Hematopoietic multipotent progenitor cell treated with erythropoietin and hydrocortisone succinate and interleukin-3 and kit ligand, for 8 days (in vitro differentiated cells): Measurements from ENCODE around the gene STARD13.

Experiments used
- DNase-seq: peaks from one replicate; pipeline ENCODE4 v3.0.0-alpha.2; 2015

The STARD13 gene

DNA sequence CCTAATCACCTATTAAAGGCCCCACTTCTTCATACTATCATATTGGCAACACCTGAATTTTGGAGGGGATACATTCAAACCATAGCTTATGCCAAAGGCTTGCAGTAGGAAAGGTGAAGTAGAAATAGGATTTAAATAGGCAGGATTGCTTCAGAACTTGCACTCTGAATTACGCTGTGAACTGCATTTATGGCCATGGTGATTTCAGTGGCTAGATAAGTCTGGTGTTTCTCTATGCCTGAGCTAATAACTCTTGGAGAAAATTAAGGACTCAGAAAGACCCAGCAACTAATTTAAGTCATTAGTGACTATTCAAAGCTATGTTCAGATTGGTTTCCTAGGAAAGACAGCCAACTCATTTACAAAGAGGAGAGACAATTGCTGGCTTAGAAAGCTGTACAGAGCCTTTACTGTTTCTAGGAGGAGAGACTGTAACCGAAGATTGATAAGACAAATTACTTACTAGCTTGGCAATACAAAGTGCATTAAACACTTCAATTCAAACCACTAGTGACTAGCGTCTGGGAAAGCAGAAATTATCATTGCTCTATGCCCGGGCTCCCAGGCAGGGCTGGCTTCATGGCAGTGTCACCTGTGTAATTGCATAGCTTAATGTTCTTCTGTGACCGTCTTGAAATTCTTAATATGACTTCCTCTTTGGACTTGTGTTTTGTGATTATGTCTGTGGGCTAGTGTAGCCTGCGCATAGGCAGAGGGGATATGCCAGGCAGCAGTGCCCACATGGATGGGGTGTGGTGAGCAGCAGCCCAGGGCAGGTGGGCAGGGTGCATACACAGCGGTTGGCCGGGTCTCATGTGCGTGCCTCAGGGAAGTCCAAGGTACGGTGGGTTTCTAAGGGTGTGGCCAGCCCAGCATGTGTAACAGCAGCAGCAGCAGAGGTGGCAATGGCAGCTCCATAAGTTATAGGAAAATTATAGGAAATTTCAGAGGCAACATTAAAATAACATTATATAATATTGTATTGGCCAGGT is 209.3 kb downstream of the STARD13 start:
- DNase-seq, result no peak

DNA sequence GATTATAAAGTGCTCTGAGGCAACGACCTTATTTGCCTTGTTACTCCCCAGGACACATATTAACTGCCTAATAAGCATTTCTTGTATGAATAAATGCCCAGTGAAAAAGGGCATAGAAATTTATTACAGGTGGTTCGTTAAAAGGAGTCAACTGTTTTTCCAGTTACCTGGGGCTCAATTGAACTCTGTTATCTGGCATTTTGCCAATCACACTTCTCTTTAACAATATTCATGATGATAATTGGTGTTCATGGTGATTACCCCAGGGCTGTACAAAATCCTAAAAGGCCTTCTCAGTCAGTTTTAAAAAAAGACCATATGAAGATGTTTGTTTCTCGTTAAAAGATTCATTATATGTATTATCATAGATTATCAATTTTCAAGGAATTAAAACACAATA is 212.2 kb downstream of the STARD13 start:
- no peak for DNase-seq

- no peak for DNase-seq
Measured at GRCh38 chr13:33072759-33073158, 212.8 kb downstream of the STARD13 start.

DNA sequence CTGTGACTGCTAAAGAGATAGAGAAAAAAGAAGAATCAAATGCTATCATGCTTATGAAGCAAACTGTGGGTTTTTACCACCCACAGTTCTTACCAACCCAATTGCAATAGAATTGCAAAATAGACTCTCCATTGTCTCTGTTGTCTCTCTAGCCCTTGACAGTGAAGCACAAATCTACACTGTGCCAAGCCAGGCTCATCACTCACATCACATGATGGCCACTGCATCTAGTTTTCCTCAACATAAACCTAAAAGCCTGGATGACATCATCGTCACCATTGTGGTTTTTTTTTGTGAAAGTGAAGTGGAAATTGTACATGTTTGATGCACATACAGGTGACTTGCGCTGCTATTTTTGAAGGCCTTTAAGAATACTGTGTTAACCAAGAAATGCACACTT is 213.3 kb downstream of the STARD13 start:
- DNase-seq, result no peak

- no peak for DNase-seq
Measured at GRCh38 chr13:33070713-33071112, 214.8 kb downstream of the STARD13 start.

- peak; percentile 24 for DNase-seq
Measured at GRCh38 chr13:33069365-33069764, 216.2 kb downstream of the STARD13 start.

DNA sequence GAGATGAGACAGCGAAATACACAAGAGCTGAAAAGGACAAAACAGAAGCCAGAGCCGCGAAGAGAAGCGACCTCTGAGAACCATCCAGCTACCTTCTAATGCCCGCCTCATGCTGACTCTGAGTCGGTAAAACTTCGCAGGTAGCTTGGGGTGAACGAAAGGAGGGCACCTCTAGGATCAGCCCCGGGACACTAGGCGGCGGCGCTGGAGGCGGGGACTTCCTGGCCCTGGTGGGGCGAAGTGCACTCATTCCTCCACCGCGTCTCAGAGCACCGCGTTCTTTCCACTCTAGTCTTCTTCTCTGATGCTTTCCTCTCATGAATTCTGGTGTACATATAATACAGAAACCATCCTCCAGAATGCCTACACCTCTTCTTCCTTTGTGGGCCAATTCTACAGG is 219.2 kb downstream of the STARD13 start:
- DNase-seq, result no peak

GRCh38 chr13:33060815-33061214 is 224.7 kb downstream of the STARD13 start:
- no peak for DNase-seq

- no peak for DNase-seq
Measured at GRCh38 chr13:33058776-33059327, 226.7 kb downstream of the STARD13 start.

DNA sequence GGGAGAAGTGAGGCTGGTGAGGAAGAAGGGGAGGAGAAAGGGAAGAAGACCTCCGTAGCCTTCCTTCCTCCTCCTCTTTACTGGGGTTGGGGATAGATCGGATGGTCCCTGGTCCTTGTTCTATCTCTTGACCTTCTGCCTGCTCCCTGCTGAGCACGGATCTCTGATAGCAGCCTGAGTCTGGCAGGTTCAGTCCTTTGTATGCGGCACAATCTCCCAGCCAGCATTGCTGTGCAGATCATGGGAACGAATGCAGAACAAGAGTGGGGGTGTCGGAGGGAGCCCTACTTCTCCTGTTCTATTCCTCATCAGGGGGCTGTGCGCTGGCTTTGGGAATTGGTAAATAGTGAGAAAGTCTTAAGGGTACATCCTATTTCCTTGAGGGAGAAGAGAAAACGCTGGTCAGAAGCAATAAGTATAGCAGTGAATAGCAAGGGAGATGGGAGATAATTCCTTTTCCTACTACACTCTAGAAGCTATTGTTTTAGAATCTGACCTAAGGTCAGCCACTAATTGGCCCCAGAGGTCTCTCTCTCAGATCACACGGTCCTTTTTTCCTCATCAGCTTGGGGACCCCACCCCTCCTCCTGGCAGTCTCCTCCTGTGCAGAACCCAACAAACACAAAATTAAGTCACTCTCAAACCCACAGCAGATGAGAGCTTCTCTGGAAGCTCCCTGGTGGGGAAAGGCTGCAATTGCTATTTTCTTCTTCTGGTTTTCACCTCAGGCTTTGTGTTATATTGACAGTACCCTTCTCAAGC is 228.4 kb downstream of the STARD13 start:
- DNase-seq, result peak; percentile 10

GRCh38 chr13:33053397-33054066 is 232.0 kb downstream of the STARD13 start:
- no peak for DNase-seq
